Motor neuron (in vitro differentiated cells): ENCODE data around the gene ADIPOR2. TPM values are rescaled to one million over a fixed set of nuclear protein-coding genes. Genes with fewer than 3 reads are reported as not detected.

ENCODE experiments used
- ATAC-seq, 8 experiments: fragments of 200-7000 bp; cut with Tn5 transposase; replicated peaks in 6 of 8; 2 replicates each; pipeline ENCODE4 v1.8.0; 2021; ENCODE audit warnings: mild to moderate bottlenecking in 8 of 8, moderate library complexity in 8 of 8
- H3K27ac ChIP-seq, 2 donors: fragments of 250-450 bp; sonication (Bioruptor Pico); 2 replicates each; pipeline ENCODE4 v1.9.0; 2021; ENCODE audit warnings: antibody characterized with exemption in 2 of 2, mild to moderate bottlenecking in 2 of 2, moderate library complexity in 1 of 2
- H3K4me1 ChIP-seq, 2 donors: fragments of 250-450 bp; sonication (Bioruptor Pico); replicated peaks in 1 of 2; 2 replicates each; pipeline ENCODE4 v1.6.1; 2021; ENCODE audit warnings: antibody characterized with exemption in 2 of 2, mild to moderate bottlenecking in 2 of 2, moderate library complexity in 1 of 2
- H3K4me3 ChIP-seq, 5 donors: fragments of 250-450 bp; sonication (Bioruptor Pico); 2 replicates each; pipeline ENCODE4 v1.9.0; 2021; ENCODE audit warnings: antibody characterized with exemption in 5 of 5, mild to moderate bottlenecking in 5 of 5, moderate library complexity in 4 of 5
- whole genome bisulfite sequencing, 10 experiments: fragments of 450-650 bp; shearing (Covaris generic); methylation state at CpG; one replicate each; pipeline ENCODE4 v1.0.0; 2022; 5-methylcytosine and 5-hydroxymethylcytosine counted together
- in situ Hi-C, 9 experiments: fragments of 400-800 bp; cut with MboI; loops; one replicate each; pipeline ENCODE4 v1.15.0; 2021; ENCODE audit warnings: low sequenced_read_pairs in 9 of 9, low pct_unique_long_range_greater_than_20kb in 2 of 9; ENCODE audit not compliant: unreplicated experiment in 9 of 9
- total RNA-seq, 8 experiments: library from RNA; unstranded; fragments of 300-600 nt; gene quantifications; 2 replicates each; pipeline versions ENCODE4 v1.2.3 to v1.2.4, GENCODE V29; 2022

Gene ADIPOR2
- total RNA-seq, 8 experiments from 2014 or later, result 14.1 to 49.4 (median 26.1) TPM

- H3K4me1 ChIP-seq, result peaks cover 0 to 6% of the 10 kb centered on the region in 2 donors
- in situ Hi-C loops, result loop anchor here in 6 of 9 experiments (5.0 to 25.0 kb wide), 5 partner anchors 135 to 285 kb away; no protein-coding TSS in a partner anchor
- H3K4me3 ChIP-seq, result no peak overlapping the region
- ATAC-seq, result no peak
- no peak overlapping the region for H3K27ac ChIP-seq
Measured at GRCh38 chr12:1651946-1652345, 38.9 kb upstream of the ADIPOR2 start.

GRCh38 chr12:1655225-1655788 is 35.6 kb upstream of the ADIPOR2 start:
- Histone ChIP-seq H3K4me3 (no peak overlapping the region), H3K27ac (no peak overlapping the region), H3K4me1 (peaks cover 0 to 4% of the 10 kb centered on the region in 2 donors)
- ATAC-seq, result no peak
- in situ Hi-C loops, result loop anchor here in 6 of 9 experiments (10.0 to 25.0 kb wide), 4 partner anchors 132 to 282 kb away; no protein-coding TSS in a partner anchor
- 61 to 100% (median 81%) methylated on average over 1 to 4 of the region's 6 CpGs; no CpG with 5 or more reads in 5 of the 10 experiments for WGBS, 10 experiments

DNA sequence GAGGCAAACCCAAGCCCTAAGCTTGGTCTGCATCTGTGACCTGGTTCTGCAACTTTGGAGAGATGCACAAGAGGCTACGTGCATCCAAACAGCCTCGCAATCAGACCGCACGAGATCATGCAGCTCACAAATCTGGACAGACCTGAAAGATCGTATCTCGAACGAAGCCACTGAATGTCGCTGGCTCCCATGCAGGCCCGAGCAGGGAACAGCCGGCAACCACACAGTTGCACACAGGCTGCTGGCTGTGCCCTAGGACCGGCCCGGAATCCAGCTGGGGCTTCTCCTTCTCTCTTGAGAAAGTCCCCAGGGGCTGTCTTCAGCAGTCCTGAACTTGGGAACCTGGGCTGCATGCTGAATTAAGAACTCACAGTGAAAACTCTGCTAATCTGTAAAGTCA is 34.0 kb upstream of the ADIPOR2 start:
- Histone ChIP-seq H3K27ac (no peak overlapping the region), H3K4me1 (no peaks in the 10 kb centered on the region), H3K4me3 (no peak overlapping the region)
- ATAC-seq, result no peak
- in situ Hi-C loops, result loop anchor here in 6 of 9 experiments (10.0 to 25.0 kb wide), 4 partner anchors 130 to 280 kb away; no protein-coding TSS in a partner anchor
- 67 to 100% (median 84%) methylated on average over 2 to 12 of the region's 12 CpGs; no CpG with 5 or more reads in 2 of the 10 experiments for WGBS, 10 experiments

- in situ Hi-C loops, result loop anchor here in 6 of 9 experiments (10.0 to 25.0 kb wide), 4 partner anchors 130 to 280 kb away; no protein-coding TSS in a partner anchor
- 20 to 100% (median 70%) methylated on average over 1 of the region's 1 CpG; no CpG with 5 or more reads in 4 of the 10 experiments for WGBS, 10 experiments
- Histone ChIP-seq H3K4me1 (no peaks in the 10 kb centered on the region), H3K4me3 (no peak overlapping the region), H3K27ac (no peak overlapping the region)
- no peak for ATAC-seq
Measured at GRCh38 chr12:1657688-1658087, 33.2 kb upstream of the ADIPOR2 start.

DNA sequence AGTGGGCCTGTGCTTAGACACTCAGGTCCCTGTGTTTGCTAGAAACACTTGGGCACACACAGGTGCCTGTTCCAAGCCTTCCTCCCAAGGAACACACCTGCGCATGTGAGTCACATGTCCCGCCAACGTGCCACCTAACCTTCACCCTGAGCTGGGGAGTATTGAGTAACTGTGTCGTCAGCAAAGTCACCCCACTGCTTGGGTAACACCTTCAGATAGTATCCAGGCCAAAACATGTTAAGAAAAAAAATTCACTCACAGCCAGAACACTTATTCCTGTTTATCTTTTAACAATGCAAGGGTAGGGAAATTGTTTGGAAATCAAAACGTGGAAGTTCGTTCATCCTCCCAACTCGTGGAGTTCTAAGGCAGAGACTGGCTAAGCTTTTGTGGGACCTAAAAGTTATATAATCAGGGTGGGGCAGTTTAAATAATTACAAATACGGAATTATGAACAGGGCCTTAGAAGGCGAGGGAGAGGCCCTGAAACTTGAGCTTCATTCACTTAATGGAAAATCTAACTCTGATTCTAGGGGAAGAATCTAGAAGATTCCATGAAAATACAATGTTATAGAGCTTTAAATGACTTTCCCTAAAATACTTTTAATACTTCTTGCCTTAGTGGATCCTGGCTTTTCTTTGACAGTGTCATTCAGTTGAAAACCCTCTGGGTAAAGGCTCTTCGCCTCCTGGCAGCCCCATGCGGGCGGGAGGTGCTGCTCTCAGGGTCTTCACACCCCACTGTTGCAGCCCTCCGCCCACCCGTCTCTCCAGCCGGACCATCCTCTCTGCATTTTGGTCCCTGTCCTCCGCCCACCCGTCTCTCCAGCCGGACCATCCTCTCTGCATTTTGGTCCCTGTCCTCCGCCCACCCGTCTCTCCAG is 30.3 kb upstream of the ADIPOR2 start:
- WGBS, 10 experiments, result 12 to 100% (median 65%) methylated on average over 2 to 9 of the region's 20 CpGs; no CpG with 5 or more reads in 1 of the 10 experiments
- no peaks in the 10 kb centered on the region for H3K4me1 ChIP-seq
- ATAC-seq, result peak in 1 of 8 experiments; percentile 11
- in situ Hi-C loops, result loop anchor here in 5 of 9 experiments (25.0 kb wide), 2 partner anchors 127 to 277 kb away; no protein-coding TSS in a partner anchor
- H3K4me3 ChIP-seq, result peak overlapping the region in 1 of 5 donors; percentile 14
- no peak overlapping the region for H3K27ac ChIP-seq

- no CpG with 5 or more reads among the region's 69 CpGs for WGBS, 10 experiments
- in situ Hi-C loops, result loop anchor here in 5 of 9 experiments (25.0 kb wide), 2 partner anchors 126 to 276 kb away; no protein-coding TSS in a partner anchor
- Histone ChIP-seq H3K27ac (no peak overlapping the region), H3K4me1 (peaks cover 1 to 4% of the 10 kb centered on the region in 2 donors), H3K4me3 (peak overlapping the region; percentile 40 to 60 (median 42))
- peak; percentile 94 to 96 (median 95) for ATAC-seq
Measured at GRCh38 chr12:1661553-1662335, 29.1 kb upstream of the ADIPOR2 start.

DNA sequence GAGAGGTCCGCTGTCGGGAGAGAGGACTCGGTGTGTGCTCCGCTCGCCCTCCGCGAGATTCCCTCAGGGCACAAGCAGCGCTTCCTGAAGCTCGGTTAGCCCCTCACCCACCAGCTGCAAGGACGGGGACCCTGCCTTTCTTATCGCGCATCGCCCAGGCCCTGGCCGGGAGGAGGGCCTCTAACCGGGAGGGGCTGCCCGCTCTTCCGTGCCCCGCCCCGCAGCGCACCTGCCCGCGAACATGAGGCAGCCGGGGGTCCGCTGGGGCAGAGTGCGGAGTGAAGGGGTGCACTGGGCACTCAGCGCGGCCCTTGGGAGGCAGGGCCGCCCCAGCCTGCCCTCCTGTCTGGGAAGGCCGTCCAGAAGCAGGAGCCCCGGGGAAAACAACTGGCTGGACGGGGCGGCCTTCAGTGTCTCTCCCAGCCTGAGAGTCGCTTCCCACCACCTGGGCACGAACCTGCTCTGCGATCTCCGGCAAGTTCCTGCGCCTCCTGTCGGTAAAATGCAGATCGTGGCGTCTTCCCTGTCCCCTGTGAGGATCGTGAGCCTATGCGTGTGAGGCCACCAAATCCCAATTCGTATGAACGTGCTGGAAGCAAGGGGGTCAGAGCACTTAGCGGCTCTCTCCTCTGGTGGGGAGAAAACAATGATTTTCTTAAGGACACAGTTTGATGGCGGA is 28.0 kb upstream of the ADIPOR2 start:
- ATAC-seq, result peak in 1 of 8 experiments; percentile 34
- in situ Hi-C loops, result loop anchor here in 5 of 9 experiments (25.0 kb wide), 2 partner anchors 124 to 274 kb away; no protein-coding TSS in a partner anchor

DNA sequence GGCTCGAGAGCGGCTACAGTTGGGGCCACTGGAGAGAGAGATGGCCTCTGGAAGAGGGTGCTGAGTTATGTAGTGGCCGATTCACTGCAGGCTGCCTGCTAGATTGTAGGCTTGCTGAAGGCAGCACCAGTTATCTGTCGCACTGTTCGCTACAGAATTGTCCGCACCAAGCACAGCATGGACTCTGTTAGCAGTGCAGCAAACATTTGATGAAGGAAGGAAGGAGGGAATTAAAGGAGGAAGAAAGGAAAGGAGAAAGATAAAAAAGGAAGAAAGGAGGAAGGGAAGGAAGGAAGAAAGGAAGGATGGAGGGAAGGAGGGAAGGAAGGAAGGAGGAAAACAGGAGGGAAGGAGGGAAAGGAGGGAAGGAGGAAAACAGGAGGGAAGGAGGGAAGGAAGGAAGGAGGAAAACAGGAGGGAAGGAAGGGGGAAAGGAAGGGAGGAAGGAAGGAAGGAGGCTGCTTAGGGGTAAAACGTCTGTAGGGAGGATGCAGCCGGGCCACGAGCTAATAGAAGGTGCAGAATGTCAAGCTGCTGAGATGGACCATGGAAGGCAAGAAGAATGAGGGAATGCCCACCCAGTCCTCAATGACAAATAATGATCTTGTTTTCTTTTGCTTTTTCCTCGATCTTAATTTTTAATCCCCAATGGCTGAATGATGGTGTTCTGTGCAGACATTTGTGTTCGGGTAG is 27.3 kb upstream of the ADIPOR2 start:
- Histone ChIP-seq H3K4me1 (peaks cover 3 to 5% of the 10 kb centered on the region in 2 donors), H3K4me3 (no peak overlapping the region), H3K27ac (no peak overlapping the region)
- ATAC-seq, result no peak
- in situ Hi-C loops, result loop anchor here in 5 of 9 experiments (25.0 kb wide), 2 partner anchors 124 to 274 kb away; no protein-coding TSS in a partner anchor
- 60 to 91% (median 88%) methylated on average over 2 to 11 of the region's 11 CpGs for WGBS, 10 experiments

More for the DNA sequence above, 28.0 kb upstream of the ADIPOR2 start:
- WGBS, 10 experiments, result 3 to 100% (median 71%) methylated on average over 1 to 15 of the region's 46 CpGs; no CpG with 5 or more reads in 2 of the 10 experiments
- Histone ChIP-seq H3K4me1 (peaks cover 3 to 5% of the 10 kb centered on the region in 2 donors), H3K4me3 (no peak overlapping the region), H3K27ac (no peak overlapping the region)

DNA sequence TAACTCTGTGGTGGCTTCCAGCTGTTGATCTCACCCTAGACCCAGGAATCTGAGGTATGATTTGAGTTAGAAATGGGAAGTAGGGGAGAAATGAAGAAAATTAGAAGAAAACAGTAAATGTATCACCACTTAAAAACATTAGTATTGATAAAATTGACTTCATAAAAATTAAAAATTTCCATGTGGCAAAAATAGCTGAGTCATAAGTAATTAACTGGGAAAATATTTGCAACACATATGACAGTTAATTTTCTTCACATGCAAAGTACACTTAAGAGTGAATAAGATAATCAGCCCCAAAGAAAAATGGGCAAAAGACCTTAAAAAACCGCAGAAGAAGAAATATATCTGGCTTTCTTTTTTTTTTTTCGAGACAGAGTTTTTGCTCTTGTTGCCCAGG is 25.5 kb upstream of the ADIPOR2 start:
- Histone ChIP-seq H3K27ac (no peak overlapping the region), H3K4me1 (peaks cover 3 to 5% of the 10 kb centered on the region in 2 donors), H3K4me3 (no peak overlapping the region)
- 5 to 100% (median 81%) methylated on average over 1 to 2 of the region's 2 CpGs; no CpG with 5 or more reads in 2 of the 10 experiments for WGBS, 10 experiments
- in situ Hi-C loops, result loop anchor here in 5 of 9 experiments (25.0 kb wide), 2 partner anchors 122 to 272 kb away; no protein-coding TSS in a partner anchor
- no peak for ATAC-seq

DNA sequence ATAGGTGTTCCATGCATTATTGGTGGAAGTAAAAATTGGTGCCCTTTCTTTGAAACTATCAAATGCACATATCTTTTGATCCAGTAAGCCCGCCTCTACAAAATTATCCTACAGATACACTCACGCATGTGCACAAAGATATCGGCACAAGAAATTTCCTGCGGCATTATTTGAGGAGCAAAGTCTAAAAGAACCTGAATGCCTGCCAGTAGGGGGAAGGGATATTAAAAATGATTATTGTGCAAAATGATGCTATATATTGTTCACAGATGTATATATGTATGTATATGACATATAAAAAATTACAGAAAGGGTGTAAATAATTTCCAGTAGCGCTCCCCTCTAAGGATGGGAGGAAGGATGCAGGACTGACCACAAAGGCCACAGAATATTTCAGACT is 24.7 kb upstream of the ADIPOR2 start:
- no peak overlapping the region for H3K4me3 ChIP-seq
- in situ Hi-C loops, result loop anchor here in 5 of 9 experiments (25.0 kb wide), 2 partner anchors 121 to 271 kb away; no protein-coding TSS in a partner anchor
- WGBS, 10 experiments, result 0 to 100% (median 76%) methylated on average over 1 to 5 of the region's 5 CpGs; no CpG with 5 or more reads in 1 of the 10 experiments
- no peak overlapping the region for H3K27ac ChIP-seq
- ATAC-seq, result no peak
- H3K4me1 ChIP-seq, result peaks cover 3 to 5% of the 10 kb centered on the region in 2 donors

DNA sequence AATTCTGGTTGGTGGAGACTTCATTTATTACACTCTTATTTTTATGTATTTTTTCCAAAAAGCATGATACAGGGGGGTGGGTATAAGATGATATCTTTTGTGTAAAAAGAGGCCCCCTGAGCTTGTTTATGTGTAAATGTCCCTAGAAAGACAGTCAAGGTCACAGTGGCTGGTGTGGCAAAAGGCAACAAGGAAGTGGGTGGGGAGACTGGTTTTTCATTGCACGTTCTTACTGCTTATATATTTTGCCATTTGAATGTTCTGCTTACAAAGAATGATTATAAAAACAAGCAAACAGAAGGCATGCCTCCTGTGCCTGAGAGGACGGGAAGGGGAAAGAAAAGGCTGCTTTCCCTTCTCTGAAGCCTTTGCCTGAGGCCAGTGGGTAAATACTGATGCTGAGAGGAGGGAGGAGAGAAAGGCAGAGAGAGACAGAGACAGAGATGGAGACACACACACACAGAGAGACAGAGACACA is 24.1 kb upstream of the ADIPOR2 start:
- peaks cover 3 to 5% of the 10 kb centered on the region in 2 donors for H3K4me1 ChIP-seq
- H3K27ac ChIP-seq, result no peak overlapping the region
- no peak for ATAC-seq
- no peak overlapping the region for H3K4me3 ChIP-seq
- in situ Hi-C loops, result loop anchor here in 5 of 9 experiments (25.0 kb wide), 2 partner anchors 121 to 271 kb away; no protein-coding TSS in a partner anchor
- WGBS, 10 experiments, result 0 to 71% (median 44%) methylated on average over 1 to 2 of the region's 2 CpGs; no CpG with 5 or more reads in 1 of the 10 experiments
